Measurements from ENCODE around the gene HOXA13.

- TF ChIP-seq CTCF (IDR thresholded peaks at IDR 0.05) (no peak), POLR2A (IDR thresholded peaks at IDR 0.05) (no peak), EP300 (IDR thresholded peaks at IDR 0.05) (no peak)
Measured at GRCh38 chr7:27162561-27163287, 37.2 kb downstream of the HOXA13 start.
